Spleen (tissue), 13 donors: ENCODE results near the gene NOTCH1. TPM values are rescaled to one million over a fixed set of nuclear protein-coding genes. Genes with fewer than 3 reads are reported as not detected.

Experiments
- DNase-seq: peaks from one replicate; pipeline ENCODE4 v3.0.0-alpha.2; 2020
- H3K27ac ChIP-seq, 8 donors: fragments of 200-600 bp; sonication (generic) in 7 of 8; 1 replicate in 4 of 8; 2 replicates in 4 of 8; pipeline versions ENCODE4 v1.5.0 to v1.8.0; 2016 to 2021; ENCODE audit warnings: inconsistent platforms in 4 of 8, mild to moderate bottlenecking in 4 of 8, moderate library complexity in 1 of 8
- H3K27me3 ChIP-seq, 7 donors: fragments of 200-600 bp; sonication (generic) in 6 of 7; replicated peaks in 1 of 7; 1 replicate in 4 of 7; 2 replicates in 3 of 7; pipeline versions ENCODE4 v1.5.0 to v1.8.0; 2016 to 2021; ENCODE audit warnings: inconsistent platforms in 3 of 7, mild to moderate bottlenecking in 1 of 7
- H3K36me3 ChIP-seq, 6 donors: fragments of 200-600 bp; sonication (generic) in 5 of 6; 1 replicate in 4 of 6; 2 replicates in 2 of 6; pipeline versions ENCODE4 v1.5.0 to v1.8.0; 2016 to 2021; ENCODE audit warnings: inconsistent platforms in 2 of 6
- H3K4me1 ChIP-seq, 6 donors: fragments of 200-600 bp; sonication (generic) in 5 of 6; 1 replicate in 3 of 6; 2 replicates in 3 of 6; pipeline versions ENCODE4 v1.5.0 to v1.8.0; 2016 to 2021; ENCODE audit warnings: inconsistent platforms in 3 of 6
- H3K4me3 ChIP-seq, 8 donors: fragments of 200-600 bp; sonication (generic) in 7 of 8; 1 replicate in 4 of 8; 2 replicates in 4 of 8; pipeline versions ENCODE4 v1.5.0 to v1.8.0; 2016 to 2021; ENCODE audit warnings: inconsistent platforms in 4 of 8, mild to moderate bottlenecking in 4 of 8, moderate library complexity in 2 of 8
- H3K9me3 ChIP-seq, 8 donors: fragments of 200-600 bp; sonication (generic) in 7 of 8; 1 replicate in 4 of 8; 2 replicates in 4 of 8; pipeline versions ENCODE4 v1.5.0 to v1.8.0; 2016 to 2021; ENCODE audit warnings: inconsistent platforms in 4 of 8
- CTCF ChIP-seq, 11 experiments: fragments of 200-600 bp in 7 of 11; fragments of 450-650 bp in 4 of 11; sonication (generic) in 4 of 11; IDR thresholded peaks in 8 of 11; conservative IDR thresholded peaks in 3 of 11; 1 replicate in 7 of 11; 2 replicates in 4 of 11; pipeline versions ENCODE4 v1.4.0 to v1.8.0; 2016 to 2021; ENCODE audit warnings: antibody characterized with exemption in 11 of 11, inconsistent platforms in 4 of 11, mild to moderate bottlenecking in 1 of 11
- POLR2A ChIP-seq, 3 donors: fragments of 450-650 bp; IDR thresholded peaks; one replicate each; pipeline ENCODE4 v1.5.1; 2017; ENCODE audit warnings: antibody characterized with exemption in 3 of 3, mild to moderate bottlenecking in 1 of 3
- POLR2AphosphoS5 ChIP-seq, 3 donors: sonication (generic); formaldehyde crosslinking; IDR thresholded peaks; one replicate each; pipeline ENCODE4 v1.5.1; 2017; ENCODE audit warnings: antibody characterized with exemption in 3 of 3
- WGBS, 5 donors: extraction: QIAGEN DNeasy Blood & Tissue Kit in 3 of 5; methylation state at CpG; one replicate each; pipeline versions ENCODE4 v1.1.5 to v1.1.7; 2013 to 2018; 5-methylcytosine and 5-hydroxymethylcytosine counted together
- intact Hi-C: fragments of 100-400 bp; cut with DNase I; formaldehyde crosslinking; loops from one replicate; pipeline ENCODE4 v1.15.0; 2023; ENCODE audit warnings: low total_unique reads
- long read RNA-seq, 2 donors: transcript quantifications; one replicate each; lab custom pipeline, GENCODE V29; 2026
- polyA plus RNA-seq, 3 donors: library from polyadenylated mRNA; stranded (reverse); fragments of 200-250 nt; gene quantifications; one replicate each; pipeline ENCODE4 v1.2.1, GENCODE V29; 2013
- total RNA-seq, 7 donors: library from RNA; depleted of rRNA in 3 of 7; stranded (reverse); fragments of >200 nt in 3 of 7; fragmentation: NEBNext Ultra II Directional in 4 of 7; extraction: Animal tissue kit (Norgen Biotek cat#: 25700) in 4 of 7; gene quantifications; one replicate each; pipeline versions ENCODE4 v1.1.0 to v1.2.1, GENCODE V29; 2016 to 2021
- donor health status: healthy with polysubstance abuse.
- donor health status: DM: no; HTN: no; CAD: no; lungs with moderate emphysema.
- donor health status: DM: no; HTN: no; CAD: no.
- donor health status: Bipolar disorder and iron deficiency.
- donor health status: healthy.
- donor health status: DM: no; HTN: no; CAD: no.
- donor health status: DM: yes; HTN: yes; CAD: no.

NOTCH1 gene
- 100 to 1,000 TPM in 4 of 7 donors, 10 to 100 TPM in 3; 88.6 to 140 (median 117) TPM for total RNA-seq
- polyA plus RNA-seq = 10 to 100 TPM in 1 of 3 donors, 1 to 10 TPM in 2; 4.9 to 27.2 (median 8.3) TPM
- long read RNA-seq, donor 1 = 0 reads
- long read RNA-seq, donor 2, partial matches to known transcripts = 24 of 24 reads
- long read RNA-seq, donor 2, other reads (novel, unspliced or antisense) = 0 of 24 reads

GRCh38 chr9:136545965-136546696, at the start of gene NOTCH1:
Gene NOTCH1, minus strand, starts transcription at chr9:136546048. Its CDS starts 262 bp downstream, at chr9:136545786.
- H3K4me1 ChIP-seq = peaks cover 37 to 90% (median 69%) of the 10 kb centered on the region in 6 donors
- peaks cover 0 to 29% (median 8%) of the 10 kb centered on the region in 6 donors for H3K36me3 ChIP-seq
- intact Hi-C loops = no loop called here
- peak; percentile 99 for DNase-seq
- TF ChIP-seq CTCF (IDR thresholded peaks at IDR 0.05 in 8 of 11, conservative IDR thresholded peaks at IDR 0.05 in 3 of 11) (peak in 1 of 11 experiments; percentile 20), POLR2A (IDR thresholded peaks at IDR 0.05) (peak in 2 of 3 donors; percentile 18 to 65), POLR2AphosphoS5 (IDR thresholded peaks at IDR 0.05) (peak; percentile 79 to 92 (median 86))
- H3K27ac ChIP-seq = peak within 1 kb of the TSS; percentile 94 to 100 (median 98)
- H3K4me3 ChIP-seq = peak within 1 kb of the TSS; percentile 70 to 95 (median 80)
- no peaks in the 10 kb centered on the region for H3K9me3 ChIP-seq
- no peaks in the 10 kb centered on the region for H3K27me3 ChIP-seq
- WGBS, 5 donors = 0 to 1% (median 1%) methylated on average over 34 to 94 of the region's 94 CpGs

- 90 to 96% (median 93%) methylated on average over 14 of the region's 14 CpGs for WGBS, 5 donors
- H3K4me1 ChIP-seq = peaks cover 3 to 47% (median 19%) of the 10 kb centered on the region in 6 donors
Observed at GRCh38 chr9:136594492-136594891, 48.6 kb upstream of the NOTCH1 start.

GRCh38 chr9:136593581-136593980, 47.7 kb upstream of the NOTCH1 start:
- no peaks in the 10 kb centered on the region for H3K9me3 ChIP-seq
- no peak overlapping the region for H3K27ac ChIP-seq
- TF ChIP-seq CTCF (IDR thresholded peaks at IDR 0.05 in 8 of 11, conservative IDR thresholded peaks at IDR 0.05 in 3 of 11) (no peak), POLR2AphosphoS5 (IDR thresholded peaks at IDR 0.05) (no peak), POLR2A (IDR thresholded peaks at IDR 0.05) (no peak)
- H3K4me3 ChIP-seq = no peak overlapping the region
- no peaks in the 10 kb centered on the region for H3K36me3 ChIP-seq
- peaks cover 0 to 17% (median 0%) of the 10 kb centered on the region in 7 donors for H3K27me3 ChIP-seq
- DNase-seq = no peak
- peaks cover 9 to 49% (median 26%) of the 10 kb centered on the region in 6 donors for H3K4me1 ChIP-seq
- WGBS, 5 donors = 73 to 89% (median 80%) methylated on average over 8 of the region's 8 CpGs
- intact Hi-C loops = no loop called here

More at GRCh38 chr9:136594492-136594891, 48.6 kb upstream of the NOTCH1 start:
- H3K27me3 ChIP-seq = peaks cover 0 to 26% (median 0%) of the 10 kb centered on the region in 7 donors
- no peak for DNase-seq
- TF ChIP-seq POLR2A (IDR thresholded peaks at IDR 0.05) = no peak
- no peak for TF ChIP-seq CTCF (IDR thresholded peaks at IDR 0.05 in 8 of 11, conservative IDR thresholded peaks at IDR 0.05 in 3 of 11)
- no peak for TF ChIP-seq POLR2AphosphoS5 (IDR thresholded peaks at IDR 0.05)
- H3K4me3 ChIP-seq = no peak overlapping the region
- H3K27ac ChIP-seq = no peak overlapping the region
- no peaks in the 10 kb centered on the region for H3K9me3 ChIP-seq
- no peaks in the 10 kb centered on the region for H3K36me3 ChIP-seq
- intact Hi-C loops = no loop called here

- peaks cover 0 to 20% (median 2%) of the 10 kb centered on the region in 7 donors for H3K27me3 ChIP-seq
- H3K27ac ChIP-seq = peak overlapping the region in 2 of 8 donors; percentile 17 to 23
- H3K36me3 ChIP-seq = no peaks in the 10 kb centered on the region
- 88 to 93% (median 90%) methylated on average over 2 to 13 of the region's 13 CpGs for WGBS, 5 donors
- H3K4me3 ChIP-seq = no peak overlapping the region
- DNase-seq = no peak
- H3K9me3 ChIP-seq = no peaks in the 10 kb centered on the region
- intact Hi-C loops = no loop called here
- peaks cover 18 to 58% (median 35%) of the 10 kb centered on the region in 6 donors for H3K4me1 ChIP-seq
- TF ChIP-seq POLR2A (IDR thresholded peaks at IDR 0.05) (no peak), CTCF (IDR thresholded peaks at IDR 0.05 in 8 of 11, conservative IDR thresholded peaks at IDR 0.05 in 3 of 11) (no peak), POLR2AphosphoS5 (IDR thresholded peaks at IDR 0.05) (no peak)
Observed at GRCh38 chr9:136592666-136593065, 46.8 kb upstream of the NOTCH1 start.
